GM12874 (cell line): ENCODE data around the gene LHX6.

Experiments
- CTCF ChIP-seq: IDR thresholded peaks from 2 replicates; pipeline ENCODE4 v1.5.1; 2011; ENCODE audit warnings: low read depth, mild to moderate bottlenecking, control low read depth, low read length, moderate library complexity; ENCODE audit not compliant: insufficient read depth

LHX6 gene

GRCh38 chr9:122264360-122265148 lies 35.8 kb upstream of the LHX6 start, which contains the start of the genes MRRF and RBM18:
TSS of gene MRRF (plus strand) at chr9:122264882. CDS start at chr9:122270892, 6,010 bp downstream.
TSS of gene RBM18 (minus strand) at chr9:122264840. CDS start at chr9:122261492, 3,348 bp downstream.
- TF ChIP-seq CTCF, result no peak

GRCh38 chr9:122263699-122264349 lies 35.1 kb upstream of the LHX6 start:
- no peak for TF ChIP-seq CTCF

GRCh38 chr9:122262073-122262472 lies 33.3 kb upstream of the LHX6 start:
- no peak for TF ChIP-seq CTCF

GRCh38 chr9:122261469-122261881 lies 32.7 kb upstream of the LHX6 start:
- TF ChIP-seq CTCF, result no peak

- no peak for TF ChIP-seq CTCF
Observed at GRCh38 chr9:122258886-122259415, 30.2 kb upstream of the LHX6 start.

GRCh38 chr9:122256206-122256605 lies 27.4 kb upstream of the LHX6 start:
- no peak for TF ChIP-seq CTCF

GRCh38 chr9:122254761-122255160 lies 26.0 kb upstream of the LHX6 start:
- TF ChIP-seq CTCF, result no peak
